IPS-20b (cell line): ENCODE results near the gene ODAD3.
"Not testable (repeated sequence)": the region's sequence is repeated elsewhere in the genome, so short reads cannot be mapped to it uniquely, and the experiment has no call there.

Experiments used
- H3K27ac ChIP-seq: one replicate; pipeline ENCODE4 v1.5.1; 2013; ENCODE audit warnings: low read length
- H3K27me3 ChIP-seq: 2 replicates; pipeline ENCODE4 v1.6.1; 2013; ENCODE audit warnings: mild to moderate bottlenecking, low read length, inconsistent platforms; ENCODE audit not compliant: insufficient read depth
- H3K36me3 ChIP-seq: 2 replicates; pipeline ENCODE4 v1.6.1; 2013; ENCODE audit warnings: low read depth, mild to moderate bottlenecking, inconsistent platforms, low read length, moderate library complexity; ENCODE audit not compliant: insufficient read depth
- H3K4me1 ChIP-seq: 2 replicates; pipeline ENCODE4 v1.6.1; 2013; ENCODE audit warnings: mild to moderate bottlenecking, control low read depth, inconsistent platforms, low read length, moderate library complexity; ENCODE audit not compliant: insufficient read depth
- H3K4me3 ChIP-seq: 2 replicates; pipeline ENCODE4 v1.5.1; 2013; ENCODE audit warnings: mild to moderate bottlenecking, low read length, inconsistent platforms
- H3K9ac ChIP-seq: 2 replicates; pipeline ENCODE4 v1.6.1; 2013; ENCODE audit warnings: low read depth, mild to moderate bottlenecking, inconsistent platforms, low read length, moderate library complexity
- H3K9me3 ChIP-seq: 2 replicates; pipeline ENCODE4 v1.6.1; 2013; ENCODE audit warnings: mild to moderate bottlenecking, low read depth, low read length, inconsistent platforms; ENCODE audit not compliant: insufficient read depth

The ODAD3 gene

GRCh38 chr19:11457831-11458230 lies 22.9 kb upstream of the ODAD3 start:
- Histone ChIP-seq H3K27ac (no peak overlapping the region), H3K9me3 (no peaks in the 10 kb centered on the region), H3K9ac (no peak overlapping the region), H3K4me1 (no peaks in the 10 kb centered on the region), H3K36me3 (no peaks in the 10 kb centered on the region), H3K27me3 (no peaks in the 10 kb centered on the region), H3K4me3 (no peak overlapping the region)

- H3K36me3 ChIP-seq = no peaks in the 10 kb centered on the region
- no peak overlapping the region for H3K9ac ChIP-seq
- no peak overlapping the region for H3K4me3 ChIP-seq
- no peaks in the 10 kb centered on the region for H3K27me3 ChIP-seq
- no peaks in the 10 kb centered on the region for H3K9me3 ChIP-seq
- H3K4me1 ChIP-seq = peaks cover 1% of the 10 kb centered on the region; the same call in 1 of the 2 replicates
- H3K27ac ChIP-seq = no peak overlapping the region
These were observed 22.2 kb upstream of the ODAD3 start for GRCh38 chr19:11457115-11457514.

GRCh38 chr19:11456659-11457058 lies 21.7 kb upstream of the ODAD3 start:
- H3K9ac ChIP-seq = no peak overlapping the region
- H3K4me3 ChIP-seq = no peak overlapping the region
- no peak overlapping the region for H3K27ac ChIP-seq
- peaks cover 4% of the 10 kb centered on the region; the same call in 1 of the 2 replicates for H3K4me1 ChIP-seq
- no peaks in the 10 kb centered on the region for H3K36me3 ChIP-seq
- H3K27me3 ChIP-seq = no peaks in the 10 kb centered on the region
- no peaks in the 10 kb centered on the region for H3K9me3 ChIP-seq

- not testable (repeated sequence) for H3K27me3 ChIP-seq, H3K27ac ChIP-seq, H3K9ac ChIP-seq, H3K36me3 ChIP-seq, H3K9me3 ChIP-seq, H3K4me1 ChIP-seq, H3K4me3 ChIP-seq
These were observed 20.3 kb upstream of the ODAD3 start for GRCh38 chr19:11455233-11455554.

GRCh38 chr19:11453468-11454341 lies 18.8 kb upstream of the ODAD3 start:
- Histone ChIP-seq H3K27me3 (no peaks in the 10 kb centered on the region), H3K36me3 (peaks cover 15% of the 10 kb centered on the region), H3K4me1 (peaks cover 4% of the 10 kb centered on the region; the same call in 1 of the 2 replicates), H3K9ac (no peak overlapping the region), H3K27ac (no peak overlapping the region), H3K9me3 (no peaks in the 10 kb centered on the region), H3K4me3 (no peak overlapping the region)

GRCh38 chr19:11452620-11453310 lies 17.8 kb upstream of the ODAD3 start:
- Histone ChIP-seq H3K27ac (no peak overlapping the region), H3K4me3 (no peak overlapping the region), H3K27me3 (no peaks in the 10 kb centered on the region), H3K36me3 (peaks cover 24% of the 10 kb centered on the region), H3K9me3 (no peaks in the 10 kb centered on the region), H3K4me1 (peaks cover 4% of the 10 kb centered on the region; the same call in 1 of the 2 replicates), H3K9ac (no peak overlapping the region)

- H3K4me1 ChIP-seq = peaks cover 4% of the 10 kb centered on the region; the same call in 1 of the 2 replicates
- no peak overlapping the region for H3K27ac ChIP-seq
- H3K4me3 ChIP-seq = no peak overlapping the region
- peaks cover 31% of the 10 kb centered on the region for H3K36me3 ChIP-seq
- H3K9me3 ChIP-seq = no peaks in the 10 kb centered on the region
- H3K27me3 ChIP-seq = no peaks in the 10 kb centered on the region
- no peak overlapping the region for H3K9ac ChIP-seq
These were observed 17.1 kb upstream of the ODAD3 start for GRCh38 chr19:11451871-11452619.

GRCh38 chr19:11451327-11451870 lies 16.5 kb upstream of the ODAD3 start:
- no peaks in the 10 kb centered on the region for H3K9me3 ChIP-seq
- no peaks in the 10 kb centered on the region for H3K27me3 ChIP-seq
- H3K9ac ChIP-seq = no peak overlapping the region
- peaks cover 33% of the 10 kb centered on the region for H3K36me3 ChIP-seq
- peaks cover 4% of the 10 kb centered on the region; the same call in 1 of the 2 replicates for H3K4me1 ChIP-seq
- H3K27ac ChIP-seq = no peak overlapping the region
- no peak overlapping the region for H3K4me3 ChIP-seq

GRCh38 chr19:11450570-11451326 lies 15.8 kb upstream of the ODAD3 start:
- H3K4me3 ChIP-seq = no peak overlapping the region
- peaks cover 38% of the 10 kb centered on the region for H3K36me3 ChIP-seq
- no peak overlapping the region for H3K9ac ChIP-seq
- no peaks in the 10 kb centered on the region for H3K27me3 ChIP-seq
- H3K9me3 ChIP-seq = no peaks in the 10 kb centered on the region
- H3K27ac ChIP-seq = no peak overlapping the region
- H3K4me1 ChIP-seq = peaks cover 4% of the 10 kb centered on the region; the same call in 1 of the 2 replicates

- Histone ChIP-seq H3K9me3 (no peaks in the 10 kb centered on the region), H3K27me3 (no peaks in the 10 kb centered on the region), H3K4me3 (no peak overlapping the region), H3K4me1 (peaks cover 4% of the 10 kb centered on the region; the same call in 1 of the 2 replicates), H3K9ac (no peak overlapping the region), H3K27ac (no peak overlapping the region), H3K36me3 (peaks cover 55% of the 10 kb centered on the region)
These were observed 14.1 kb upstream of the ODAD3 start for GRCh38 chr19:11448923-11449554.
